Measurements from ENCODE around the gene ALOXE3.
"Not testable (repeated sequence)": the region's sequence is repeated elsewhere in the genome, so short reads cannot be mapped to it uniquely, and the experiment has no call there.

ALOXE3 gene

DNA sequence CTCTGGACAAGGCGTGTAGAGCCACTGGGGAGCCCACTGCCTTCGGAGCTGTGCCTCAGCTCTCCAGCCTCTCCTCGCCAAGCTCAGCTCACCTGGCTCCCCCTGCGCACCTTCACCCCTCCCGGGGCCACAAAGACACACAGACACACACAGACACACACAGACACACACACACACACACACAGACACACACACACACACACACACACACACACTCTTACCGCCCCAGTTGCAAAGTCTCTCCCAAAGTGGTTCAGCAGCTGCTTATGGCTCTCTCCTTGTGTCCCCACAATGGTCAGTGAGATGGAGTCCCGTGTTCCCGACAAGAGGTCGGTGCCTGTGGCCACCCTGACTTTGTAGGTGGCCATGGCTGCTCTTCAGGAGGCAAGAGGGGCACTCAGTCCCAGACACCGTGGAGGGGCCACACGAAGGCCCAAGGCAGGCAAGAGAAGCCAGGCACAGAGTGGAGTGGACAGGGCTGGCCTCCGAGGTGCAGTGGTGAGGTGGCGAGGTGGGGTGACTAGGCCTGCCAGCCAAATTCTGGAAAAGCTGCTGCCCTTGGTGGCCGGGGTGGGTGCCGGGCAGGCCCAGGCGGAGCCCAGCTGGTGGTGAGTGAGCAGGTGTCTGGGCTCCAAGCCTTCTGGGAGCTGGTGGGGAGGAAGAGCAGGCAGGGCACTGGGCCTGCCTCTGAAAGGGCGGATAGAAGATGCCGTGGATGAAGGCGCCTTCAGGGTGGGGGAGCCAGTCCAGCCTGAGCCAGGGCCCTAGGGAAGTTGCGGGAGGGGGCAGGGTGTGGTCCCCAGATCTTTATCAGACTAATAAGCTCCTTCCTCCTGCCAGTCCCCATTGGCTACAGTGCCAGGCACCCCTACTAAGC is 31.0 kb downstream of the ALOXE3 start, which contains the start of gene ALOX12B:
Gene ALOX12B, minus strand, starts transcription at position 642 of the 877 bp plus-strand sequence. Its CDS starts 274 bp downstream, at position 368.
- no peaks in the 10 kb centered on the region for H4K20me1 ChIP-seq
- no peaks in the 10 kb centered on the region for H3K27me3 ChIP-seq
- H3K9ac ChIP-seq = no peak within 1 kb of the TSS; a peak in 1 of 22 replicates
- H3K4me2 ChIP-seq = peak within 1 kb of the TSS in 3 of 11 experiments; percentile 10 to 60 (median 24); a peak in 4 of 22 replicates
- TF ChIP-seq Cebpa-rat (IDR thresholded peaks at IDR 0.05) = no peak
- no peak within 1 kb of the TSS for H3K4me3 ChIP-seq
- no peak within 1 kb of the TSS for H3K27ac ChIP-seq
- no peaks in the 10 kb centered on the region for H3K9me3 ChIP-seq (replicated peaks in 1 of 11)
- peaks cover 19 to 46% (median 27%) of the 10 kb centered on the region in 10 experiments for H3K4me1 ChIP-seq
- no peaks in the 10 kb centered on the region for H3K36me3 ChIP-seq

DNA sequence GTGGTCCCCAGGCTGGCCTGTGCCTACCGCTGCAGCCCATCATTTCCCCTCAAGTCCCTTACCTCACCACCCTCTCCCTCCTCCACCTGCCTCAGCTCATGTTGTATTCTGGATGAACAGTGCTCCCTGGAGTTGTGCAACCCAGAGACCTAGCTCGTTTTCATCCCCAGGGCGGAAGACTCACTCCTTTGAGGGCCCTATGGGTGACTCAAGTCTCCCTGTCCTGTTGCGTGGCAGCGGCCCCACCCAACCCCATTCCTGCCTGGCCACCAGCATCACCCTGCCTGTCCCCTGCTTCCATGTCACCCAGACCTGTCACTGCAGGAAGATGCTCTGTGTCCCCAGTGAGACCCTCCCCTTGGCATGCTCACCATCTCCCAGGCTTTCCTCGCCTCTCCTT is 34.1 kb downstream of the ALOXE3 start:
- no peak overlapping the region for H3K4me2 ChIP-seq
- H3K27ac ChIP-seq = no peak overlapping the region
- 0 out of 22 replicates have a peak, but pooled peaks of 1 of the 11 experiments have one; percentile 8 for TF ChIP-seq Cebpa-rat (IDR thresholded peaks at IDR 0.05)
- peaks cover 0 to 26% (median 10%) of the 10 kb centered on the region in 10 experiments; a peak in 11 of 20 replicates for H3K4me1 ChIP-seq
- H4K20me1 ChIP-seq = no peaks in the 10 kb centered on the region
- H3K36me3 ChIP-seq = no peaks in the 10 kb centered on the region
- no peak overlapping the region for H3K4me3 ChIP-seq
- no peaks in the 10 kb centered on the region for H3K9me3 ChIP-seq (replicated peaks in 1 of 11)
- no peak overlapping the region for H3K9ac ChIP-seq
- H3K27me3 ChIP-seq = peaks cover 7 to 18% (median 13%) of the 10 kb centered on the region in 11 experiments

- no peaks in the 10 kb centered on the region for H4K20me1 ChIP-seq
- TF ChIP-seq Cebpa-rat (IDR thresholded peaks at IDR 0.05) = no peak
- H3K4me2 ChIP-seq = no peak overlapping the region
- peaks cover 18 to 31% (median 23%) of the 10 kb centered on the region in 11 experiments for H3K27me3 ChIP-seq
- H3K9me3 ChIP-seq (replicated peaks in 1 of 11) = no peaks in the 10 kb centered on the region
- no peak overlapping the region for H3K4me3 ChIP-seq
- peaks cover 0 to 17% (median 11%) of the 10 kb centered on the region in 10 experiments; a peak in 11 of 20 replicates for H3K4me1 ChIP-seq
- no peaks in the 10 kb centered on the region for H3K36me3 ChIP-seq
- H3K9ac ChIP-seq = no peak overlapping the region
- H3K27ac ChIP-seq = no peak overlapping the region
Measured at GRCh38 chr17:8082292-8082691, 36.0 kb downstream of the ALOXE3 start.

GRCh38 chr17:8081876-8082275 is 36.4 kb downstream of the ALOXE3 start:
- Histone ChIP-seq H3K9me3 (replicated peaks in 1 of 11) (no peaks in the 10 kb centered on the region), H3K4me3 (no peak overlapping the region), H4K20me1 (no peaks in the 10 kb centered on the region), H3K9ac (no peak overlapping the region), H3K27ac (no peak overlapping the region), H3K27me3 (peaks cover 18 to 34% (median 23%) of the 10 kb centered on the region in 11 experiments), H3K4me1 (peaks cover 0 to 17% (median 11%) of the 10 kb centered on the region in 10 experiments; a peak in 11 of 20 replicates), H3K4me2 (no peak overlapping the region), H3K36me3 (no peaks in the 10 kb centered on the region)
- TF ChIP-seq Cebpa-rat (IDR thresholded peaks at IDR 0.05) = no peak

DNA sequence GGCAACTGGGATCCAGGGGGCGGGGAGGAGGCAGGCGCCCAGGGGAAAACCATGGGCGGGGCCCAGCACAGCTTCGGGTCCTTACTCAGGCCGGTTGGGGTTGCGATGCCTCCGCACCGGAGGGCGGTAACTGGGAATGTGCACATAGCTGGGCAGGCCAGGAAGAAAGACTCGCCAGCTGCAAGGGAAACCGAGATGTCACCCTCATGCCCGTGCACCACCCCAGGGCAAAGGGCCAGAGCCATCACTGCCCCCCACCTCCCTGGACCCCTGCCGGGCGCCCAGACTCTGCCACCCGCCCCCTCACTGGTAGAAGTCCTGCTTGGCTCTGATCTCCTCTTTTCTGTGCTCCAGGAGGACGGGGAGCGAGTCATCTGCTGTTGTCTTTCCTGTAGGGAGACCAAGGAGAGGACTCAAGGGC is 37.5 kb downstream of the ALOXE3 start:
- H3K27ac ChIP-seq = no peak overlapping the region
- H3K4me3 ChIP-seq = no peak overlapping the region
- H3K4me1 ChIP-seq = peaks cover 0 to 17% (median 11%) of the 10 kb centered on the region in 10 experiments; a peak in 11 of 20 replicates
- peaks cover 18 to 45% (median 29%) of the 10 kb centered on the region in 11 experiments for H3K27me3 ChIP-seq
- no peak for TF ChIP-seq Cebpa-rat (IDR thresholded peaks at IDR 0.05)
- no peaks in the 10 kb centered on the region for H4K20me1 ChIP-seq
- H3K4me2 ChIP-seq = peak overlapping the region in 3 of 11 experiments; percentile 83 to 92 (median 90); a peak in 3 of 22 replicates
- no peaks in the 10 kb centered on the region for H3K36me3 ChIP-seq
- no peaks in the 10 kb centered on the region for H3K9me3 ChIP-seq (replicated peaks in 1 of 11)
- H3K9ac ChIP-seq = no peak overlapping the region

DNA sequence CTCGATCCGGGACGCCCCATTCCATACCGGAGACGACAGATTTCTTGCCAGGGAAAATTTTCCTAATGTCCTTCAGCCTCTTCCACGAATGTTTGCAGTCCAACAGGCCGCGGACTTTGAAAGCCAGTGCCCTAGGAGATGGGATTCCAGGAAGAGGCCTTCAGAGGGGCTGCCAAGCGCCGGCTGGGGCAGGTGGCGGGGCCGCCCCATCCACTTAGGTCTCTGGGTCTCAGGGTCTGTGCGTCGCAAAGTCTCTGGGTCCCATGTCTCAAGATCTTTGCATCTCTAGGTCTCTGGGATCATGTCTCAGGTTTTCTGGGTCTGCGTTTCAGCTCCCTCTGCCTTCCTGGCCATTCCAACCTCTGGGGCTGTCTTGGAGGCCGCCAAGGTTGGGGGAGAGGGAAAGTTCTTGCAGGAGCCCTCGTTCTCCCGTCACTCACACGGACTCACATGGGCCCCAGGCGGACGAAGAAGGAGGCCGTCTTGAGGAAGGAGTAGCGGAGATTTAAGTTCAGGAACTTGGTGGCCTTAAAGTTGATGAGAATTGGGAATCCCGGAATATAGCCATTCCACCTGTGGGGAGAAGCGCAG is 38.0 kb downstream of the ALOXE3 start:
- Histone ChIP-seq H3K27me3 (peaks cover 23 to 50% (median 34%) of the 10 kb centered on the region in 11 experiments), H3K9ac (peak overlapping the region in 9 of 11 experiments; percentile 48 to 74 (median 65); a peak in 12 of 22 replicates), H3K36me3 (no peaks in the 10 kb centered on the region), H3K27ac (no peak overlapping the region), H3K9me3 (replicated peaks in 1 of 11) (no peaks in the 10 kb centered on the region), H3K4me3 (peak overlapping the region; percentile 45 to 69 (median 52); a peak in 17 of 20 replicates), H4K20me1 (no peaks in the 10 kb centered on the region), H3K4me1 (peaks cover 0 to 17% (median 11%) of the 10 kb centered on the region in 10 experiments; a peak in 11 of 20 replicates), H3K4me2 (peak overlapping the region; percentile 80 to 98 (median 92))
- TF ChIP-seq Cebpa-rat (IDR thresholded peaks at IDR 0.05) = no peak

- Histone ChIP-seq H3K4me1 (peaks cover 0 to 17% (median 11%) of the 10 kb centered on the region in 10 experiments; a peak in 11 of 20 replicates), H3K9ac (peak overlapping the region; percentile 26 to 74 (median 62); a peak in 19 of 22 replicates), H3K36me3 (no peaks in the 10 kb centered on the region), H3K27me3 (peaks cover 30 to 57% (median 41%) of the 10 kb centered on the region in 11 experiments), H4K20me1 (no peaks in the 10 kb centered on the region; a peak in 1 of 22 replicates), H3K4me2 (peak overlapping the region; percentile 80 to 98 (median 92)), H3K9me3 (replicated peaks in 1 of 11) (no peaks in the 10 kb centered on the region), H3K27ac (no peak overlapping the region), H3K4me3 (peak overlapping the region; percentile 45 to 69 (median 52); a peak in 19 of 20 replicates)
- no peak for TF ChIP-seq Cebpa-rat (IDR thresholded peaks at IDR 0.05)
Measured at GRCh38 chr17:8079291-8080207, 38.8 kb downstream of the ALOXE3 start.

DNA sequence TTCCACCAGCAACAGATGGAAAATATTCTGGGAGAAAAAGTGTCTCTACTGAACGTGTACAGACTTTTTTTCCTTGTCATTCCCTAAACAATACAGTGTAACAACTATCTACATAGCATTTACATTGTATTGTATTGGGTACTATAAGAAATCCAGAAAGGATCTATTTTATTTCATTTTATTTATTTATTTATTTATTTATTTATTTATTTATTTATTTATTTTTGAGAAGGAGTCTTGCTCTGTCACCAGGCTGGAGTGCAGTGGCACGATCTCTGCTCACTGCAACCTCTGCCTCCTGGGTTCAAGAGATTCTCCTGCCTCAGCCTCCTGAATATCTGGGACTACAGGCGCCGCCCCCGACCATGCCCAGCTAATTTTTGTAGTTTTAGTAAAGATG is 40.4 kb downstream of the ALOXE3 start:
- H3K4me2 ChIP-seq; H3K4me3 ChIP-seq; H3K9ac ChIP-seq; H4K20me1 ChIP-seq; H3K9me3 ChIP-seq (replicated peaks in 1 of 11); H3K36me3 ChIP-seq; H3K27ac ChIP-seq: not testable (repeated sequence)
- Histone ChIP-seq H3K4me1 (peaks cover 3 to 26% (median 21%) of the 10 kb centered on the region in 10 experiments; a peak in 18 of 20 replicates), H3K27me3 (peaks cover 46 to 73% (median 57%) of the 10 kb centered on the region in 11 experiments)
